Left lung (tissue), 10 donors: ENCODE measurements around the gene WDR33. TPM values are rescaled to one million over a fixed set of nuclear protein-coding genes. Genes with fewer than 3 reads are reported as not detected.
"Not testable (repeated sequence)": the region's sequence is repeated elsewhere in the genome, so short reads cannot be mapped to it uniquely, and the experiment has no call there.

Experiments used
- ATAC-seq: fragments of 200-7000 bp; cut with Tn5 transposase; one replicate; pipeline ENCODE4 v1.9.1; 2020; ENCODE audit warnings: moderate library complexity
- DNase-seq, 4 donors: peaks; one replicate each; pipeline ENCODE4 v3.0.0-alpha.2; 2013 to 2020
- H3K27ac ChIP-seq, 2 donors: fragments of 200-600 bp; sonication (generic) in 1 of 2; one replicate each; pipeline versions ENCODE4 v1.5.0 to v1.8.0; 2020 to 2021
- H3K27me3 ChIP-seq, 2 donors: fragments of 200-600 bp; sonication (generic) in 1 of 2; one replicate each; pipeline versions ENCODE4 v1.5.0 to v1.8.0; 2020 to 2021
- H3K36me3 ChIP-seq, 2 donors: fragments of 200-600 bp; sonication (generic) in 1 of 2; one replicate each; pipeline versions ENCODE4 v1.5.0 to v1.8.0; 2020 to 2021
- H3K4me1 ChIP-seq, 2 donors: fragments of 200-600 bp; one replicate each; pipeline ENCODE4 v1.8.0; 2021
- H3K4me3 ChIP-seq, 2 donors: fragments of 200-600 bp; sonication (generic) in 1 of 2; one replicate each; pipeline versions ENCODE4 v1.5.0 to v1.8.0; 2020 to 2021; ENCODE audit warnings: mild to moderate bottlenecking in 1 of 2
- H3K9me3 ChIP-seq, 2 donors: fragments of 200-600 bp; sonication (generic) in 1 of 2; one replicate each; pipeline versions ENCODE4 v1.5.0 to v1.8.0; 2020 to 2021
- intact Hi-C, 2 donors: fragments of 100-400 bp; cut with DNase I; formaldehyde crosslinking; loops; one replicate each; pipeline versions ENCODE4 v1.11.2 to v1.14.2; 2022
- polyA plus RNA-seq, 6 donors: library from polyadenylated mRNA; unstranded; fragments of 120-200 nt; gene quantifications; one replicate each; pipeline ENCODE4 v1.2.1, GENCODE V29; 2013; ENCODE audit not compliant: insufficient read length in 6 of 6
- total RNA-seq, 2 donors: library from RNA; stranded (reverse); fragmentation: NEBNext Ultra II Directional; extraction: Animal tissue kit (Norgen Biotek cat#: 25700); gene quantifications; one replicate each; pipeline ENCODE4 v1.2.1, GENCODE V29; 2021
- TF ChIP-seq, protein P1 (sequence below), 2 donors: fragments of 200-600 bp; sonication (generic) in 1 of 2; IDR thresholded peaks; one replicate each; pipeline versions ENCODE4 v1.5.0 to v1.8.0; 2021; ENCODE audit warnings: antibody characterized with exemption in 2 of 2
- donor health status: DM: no; HTN: yes; CAD: no.
- donor health status: DM: no; HTN: no; CAD: no.

WDR33 gene
- total and polyA plus RNA-seq, 8 donors = 46.4 to 57.5 (median 50.8) TPM

DNA sequence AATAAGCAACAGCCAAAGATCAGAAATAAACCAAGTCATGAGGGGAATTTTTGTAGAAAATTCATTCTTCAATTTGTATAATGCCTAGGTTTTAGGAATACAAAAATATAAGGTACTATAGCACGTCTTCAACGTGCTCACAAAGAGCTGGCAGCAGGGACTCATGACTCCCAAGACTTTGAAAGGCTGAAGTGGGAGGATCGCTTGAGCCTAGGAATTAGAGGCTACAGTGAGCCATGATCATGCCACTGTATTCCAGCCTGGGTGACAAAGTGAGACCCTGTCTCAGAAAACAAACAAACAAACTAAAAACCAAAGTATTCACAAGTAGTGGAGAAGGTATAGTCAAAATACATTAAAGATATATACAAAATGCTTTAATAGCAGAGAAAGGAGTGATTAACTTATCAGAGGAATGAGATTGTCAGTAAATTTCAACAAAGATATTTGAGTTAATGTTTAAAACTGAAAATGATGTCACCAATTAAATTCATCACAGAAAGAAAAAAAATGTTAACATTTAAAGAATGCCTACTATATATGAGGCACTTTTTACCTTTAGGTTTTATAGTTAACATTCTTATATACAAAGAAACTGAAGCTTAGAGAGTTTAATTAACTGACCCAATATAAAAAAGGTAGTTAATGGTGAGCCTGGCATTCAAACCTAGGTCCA lies 3.2 kb downstream of the WDR33 start:
- TF ChIP-seq, protein P1, sequence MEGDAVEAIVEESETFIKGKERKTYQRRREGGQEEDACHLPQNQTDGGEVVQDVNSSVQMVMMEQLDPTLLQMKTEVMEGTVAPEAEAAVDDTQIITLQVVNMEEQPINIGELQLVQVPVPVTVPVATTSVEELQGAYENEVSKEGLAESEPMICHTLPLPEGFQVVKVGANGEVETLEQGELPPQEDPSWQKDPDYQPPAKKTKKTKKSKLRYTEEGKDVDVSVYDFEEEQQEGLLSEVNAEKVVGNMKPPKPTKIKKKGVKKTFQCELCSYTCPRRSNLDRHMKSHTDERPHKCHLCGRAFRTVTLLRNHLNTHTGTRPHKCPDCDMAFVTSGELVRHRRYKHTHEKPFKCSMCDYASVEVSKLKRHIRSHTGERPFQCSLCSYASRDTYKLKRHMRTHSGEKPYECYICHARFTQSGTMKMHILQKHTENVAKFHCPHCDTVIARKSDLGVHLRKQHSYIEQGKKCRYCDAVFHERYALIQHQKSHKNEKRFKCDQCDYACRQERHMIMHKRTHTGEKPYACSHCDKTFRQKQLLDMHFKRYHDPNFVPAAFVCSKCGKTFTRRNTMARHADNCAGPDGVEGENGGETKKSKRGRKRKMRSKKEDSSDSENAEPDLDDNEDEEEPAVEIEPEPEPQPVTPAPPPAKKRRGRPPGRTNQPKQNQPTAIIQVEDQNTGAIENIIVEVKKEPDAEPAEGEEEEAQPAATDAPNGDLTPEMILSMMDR (IDR thresholded peaks at IDR 0.05) = no peak
- no peak for DNase-seq
- Histone ChIP-seq H3K4me3 (no peak overlapping the region), H3K27ac (peak overlapping the region; percentile 14 to 23), H3K9me3 (no peaks in the 10 kb centered on the region), H3K27me3 (no peaks in the 10 kb centered on the region), H3K36me3 (no peaks in the 10 kb centered on the region), H3K4me1 (peaks cover 17 to 70% of the 10 kb centered on the region in 2 donors)
- ATAC-seq = peak; percentile 6
- intact Hi-C loops = no loop called here

DNA sequence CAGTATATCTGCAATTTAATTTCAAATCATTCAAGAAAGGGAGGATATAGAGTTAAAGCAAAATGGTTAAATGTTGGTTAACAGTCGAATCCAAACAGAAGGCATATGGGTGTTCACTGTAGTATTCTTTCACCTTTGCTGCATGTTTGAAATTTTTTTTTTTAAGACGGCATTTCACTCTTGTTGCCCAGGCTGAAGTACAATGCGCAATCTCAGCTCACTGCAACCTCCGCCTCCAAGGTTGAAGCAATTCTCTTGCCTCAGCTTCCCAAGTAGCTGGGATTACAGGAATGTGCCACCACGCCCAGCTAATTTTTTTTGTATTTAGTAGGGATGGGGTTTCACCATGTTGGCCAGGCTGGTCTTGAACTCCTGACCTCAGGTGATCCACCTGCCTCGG lies 4.1 kb downstream of the WDR33 start:
- DNase-seq, intact Hi-C loops, H3K36me3 ChIP-seq, H3K27ac ChIP-seq, H3K9me3 ChIP-seq, H3K4me3 ChIP-seq, ATAC-seq, H3K27me3 ChIP-seq: not testable (repeated sequence)
- H3K4me1 ChIP-seq = peaks cover 17 to 76% of the 10 kb centered on the region in 2 donors

DNA sequence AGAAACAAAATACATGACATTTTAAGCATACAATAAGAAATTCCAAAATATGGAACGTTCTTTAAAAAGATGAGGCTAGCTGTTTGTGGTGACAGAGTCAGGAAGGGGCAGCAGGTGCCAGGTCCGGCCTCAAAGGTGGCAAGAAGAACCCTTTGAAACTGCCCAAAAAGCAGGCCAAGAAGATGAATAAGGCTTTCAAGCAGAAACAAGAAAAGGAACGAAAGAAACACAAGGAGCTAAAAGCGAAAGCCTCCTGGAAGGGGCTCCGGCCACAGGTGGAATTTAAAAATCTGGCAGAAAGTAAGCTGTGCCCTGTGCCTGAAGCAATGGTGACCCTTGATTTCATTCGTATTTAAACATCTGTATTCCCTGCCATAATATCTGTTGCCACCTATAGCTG lies 5.5 kb downstream of the WDR33 start:
- intact Hi-C loops = no loop called here
- no peaks in the 10 kb centered on the region for H3K9me3 ChIP-seq
- peaks cover 17 to 75% of the 10 kb centered on the region in 2 donors for H3K4me1 ChIP-seq
- H3K27me3 ChIP-seq = no peaks in the 10 kb centered on the region
- TF ChIP-seq, protein P1 (IDR thresholded peaks at IDR 0.05) = no peak
- ATAC-seq = no peak
- no peak overlapping the region for H3K4me3 ChIP-seq
- no peak overlapping the region for H3K27ac ChIP-seq
- no peaks in the 10 kb centered on the region for H3K36me3 ChIP-seq
- no peak for DNase-seq

DNA sequence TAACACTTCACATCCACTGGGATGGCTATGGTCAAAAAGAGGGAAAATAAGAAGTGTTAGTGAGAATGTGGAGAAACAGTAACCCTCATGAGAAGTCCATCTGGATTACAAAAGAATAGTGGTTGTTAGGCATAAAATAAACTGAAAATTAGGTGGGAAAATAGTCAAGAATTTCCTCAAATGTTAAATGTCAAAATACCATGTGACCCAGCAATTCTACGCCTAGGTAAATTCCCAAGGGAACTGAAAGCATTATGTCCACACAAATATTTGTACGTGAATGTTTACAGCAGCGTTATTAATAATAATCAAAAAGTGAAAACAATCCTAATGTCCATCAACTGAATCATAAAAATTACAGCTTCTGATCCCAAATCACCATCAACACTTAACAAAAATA lies 11.0 kb downstream of the WDR33 start:
- Histone ChIP-seq H3K27ac (no peak overlapping the region), H3K4me3 (no peak overlapping the region), H3K9me3 (no peaks in the 10 kb centered on the region), H3K36me3 (peaks cover 0 to 5% of the 10 kb centered on the region in 2 donors), H3K4me1 (peaks cover 0 to 75% of the 10 kb centered on the region in 2 donors), H3K27me3 (no peaks in the 10 kb centered on the region)
- ATAC-seq = no peak
- DNase-seq = no peak
- TF ChIP-seq, protein P1 (IDR thresholded peaks at IDR 0.05) = no peak
- intact Hi-C loops = no loop called here

DNA sequence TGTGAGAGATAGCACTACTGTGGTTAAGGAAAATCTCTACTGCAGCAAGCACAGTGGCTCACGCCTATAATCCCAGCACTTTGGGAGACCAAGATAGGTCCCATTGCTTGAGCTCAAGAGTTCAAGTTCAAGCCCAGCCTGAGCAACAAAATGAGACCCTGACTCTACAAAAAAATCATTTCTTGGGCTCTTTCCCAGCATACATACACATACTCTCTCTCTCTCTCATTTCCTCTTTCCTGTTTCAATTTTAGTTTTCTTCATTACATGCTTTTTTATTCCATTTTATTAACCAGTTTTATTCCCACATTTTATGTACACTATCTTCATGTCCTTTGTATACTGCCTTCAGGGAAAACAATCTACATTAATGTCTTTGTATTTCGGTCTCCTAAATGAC lies 14.6 kb downstream of the WDR33 start:
- ATAC-seq = no peak
- Histone ChIP-seq H3K36me3 (peaks cover 0 to 8% of the 10 kb centered on the region in 2 donors), H3K4me3 (no peak overlapping the region), H3K9me3 (no peaks in the 10 kb centered on the region), H3K27ac (no peak overlapping the region), H3K4me1 (peaks cover 0 to 58% of the 10 kb centered on the region in 2 donors), H3K27me3 (no peaks in the 10 kb centered on the region)
- TF ChIP-seq, protein P1 (IDR thresholded peaks at IDR 0.05) = no peak
- intact Hi-C loops = no loop called here
- no peak for DNase-seq

DNA sequence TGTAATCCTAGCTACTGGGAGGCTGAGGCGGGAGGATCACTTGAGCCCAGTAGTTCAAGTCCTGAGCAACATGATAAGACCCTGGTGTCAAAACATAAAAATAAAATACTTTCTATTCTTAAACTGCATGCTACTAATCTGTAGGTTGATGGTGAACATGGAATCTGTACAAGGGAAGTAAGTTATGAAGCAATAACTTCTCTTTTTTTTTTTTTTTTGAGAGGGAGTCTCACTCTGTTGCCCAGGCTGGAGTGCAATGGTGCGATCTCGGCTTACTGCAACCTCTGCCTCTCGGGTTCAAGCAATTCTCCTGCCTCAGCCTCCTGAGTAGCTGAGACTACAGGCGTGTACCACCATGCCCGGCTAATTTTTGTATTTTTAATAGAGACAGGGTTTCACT lies 16.1 kb downstream of the WDR33 start:
- ATAC-seq, intact Hi-C loops, H3K27me3 ChIP-seq, H3K9me3 ChIP-seq, DNase-seq, H3K36me3 ChIP-seq, H3K4me3 ChIP-seq: not testable (repeated sequence)
- peaks cover 0 to 56% of the 10 kb centered on the region in 2 donors for H3K4me1 ChIP-seq
- peak overlapping the region in 1 of 2 donors; percentile 37 for H3K27ac ChIP-seq
